Daoy (cell line): ENCODE measurements around the gene C9orf43. TPM values are rescaled to one million over a fixed set of nuclear protein-coding genes. Genes with fewer than 3 reads are reported as not detected.
"Not testable (repeated sequence)": the region's sequence is repeated elsewhere in the genome, so short reads cannot be mapped to it uniquely, and the experiment has no call there.

Experiments
- DNase-seq: peaks from one replicate; pipeline ENCODE4 v3.0.0-alpha.2; 2015; ENCODE audit warnings: low read depth
- total RNA-seq: library from RNA; depleted of rRNA; stranded (reverse); fragments of >200 nt; shearing (Covaris generic); gene quantifications from 2 replicates; pipeline ENCODE4 v1.2.3, GENCODE V29; 2014

The C9orf43 gene
- total RNA-seq, 1 experiment from 2014 or later: 1.4 TPM

DNA sequence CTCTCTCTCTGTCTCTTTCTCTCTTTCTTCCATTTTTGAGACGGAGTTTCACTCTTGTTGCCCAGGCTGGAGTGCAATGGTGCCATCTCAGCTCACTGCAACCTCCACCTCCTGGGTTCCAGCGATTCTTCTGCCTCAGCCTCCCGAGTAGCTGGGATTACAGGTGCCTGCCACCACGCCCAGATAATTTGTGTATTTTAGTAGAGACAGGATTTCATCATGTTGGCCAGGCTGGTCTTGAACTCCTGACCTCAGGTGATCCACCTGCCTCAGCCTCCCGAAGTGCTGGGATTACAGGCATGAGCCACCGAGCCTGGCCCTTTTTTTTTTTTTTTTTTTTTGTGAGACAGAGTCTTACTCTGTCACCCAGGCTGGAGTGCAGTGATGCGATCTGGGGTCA lies 29.1 kb upstream of the C9orf43 start:
- not testable (repeated sequence) for DNase-seq

DNA sequence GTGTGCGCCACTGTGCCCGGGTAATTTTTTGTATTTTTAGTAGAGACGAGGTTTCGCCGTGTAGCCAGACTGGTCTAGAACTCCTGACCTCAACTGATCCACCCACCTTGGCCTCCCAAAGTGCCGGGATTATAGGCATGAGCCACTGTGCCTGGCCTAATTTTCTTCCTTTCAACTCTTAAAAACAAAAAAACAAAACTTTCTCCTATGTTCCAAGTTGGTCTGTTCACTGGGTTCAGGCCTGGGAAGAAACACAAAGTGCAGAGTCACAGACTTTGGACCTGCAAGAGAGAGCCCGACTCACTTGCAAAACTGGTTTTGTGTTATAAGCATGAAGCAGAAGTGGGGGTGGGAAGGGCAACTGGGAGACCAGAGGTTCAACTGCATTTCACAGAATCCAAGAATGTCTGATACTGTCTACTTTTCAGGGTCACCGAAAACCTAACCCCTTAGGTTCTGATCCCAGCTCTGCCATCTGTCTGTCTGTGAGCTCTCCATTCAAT lies 28.6 kb upstream of the C9orf43 start:
- no peak for DNase-seq

GRCh38 chr9:113386571-113387393 lies 23.8 kb upstream of the C9orf43 start:
- DNase-seq: no peak

DNA sequence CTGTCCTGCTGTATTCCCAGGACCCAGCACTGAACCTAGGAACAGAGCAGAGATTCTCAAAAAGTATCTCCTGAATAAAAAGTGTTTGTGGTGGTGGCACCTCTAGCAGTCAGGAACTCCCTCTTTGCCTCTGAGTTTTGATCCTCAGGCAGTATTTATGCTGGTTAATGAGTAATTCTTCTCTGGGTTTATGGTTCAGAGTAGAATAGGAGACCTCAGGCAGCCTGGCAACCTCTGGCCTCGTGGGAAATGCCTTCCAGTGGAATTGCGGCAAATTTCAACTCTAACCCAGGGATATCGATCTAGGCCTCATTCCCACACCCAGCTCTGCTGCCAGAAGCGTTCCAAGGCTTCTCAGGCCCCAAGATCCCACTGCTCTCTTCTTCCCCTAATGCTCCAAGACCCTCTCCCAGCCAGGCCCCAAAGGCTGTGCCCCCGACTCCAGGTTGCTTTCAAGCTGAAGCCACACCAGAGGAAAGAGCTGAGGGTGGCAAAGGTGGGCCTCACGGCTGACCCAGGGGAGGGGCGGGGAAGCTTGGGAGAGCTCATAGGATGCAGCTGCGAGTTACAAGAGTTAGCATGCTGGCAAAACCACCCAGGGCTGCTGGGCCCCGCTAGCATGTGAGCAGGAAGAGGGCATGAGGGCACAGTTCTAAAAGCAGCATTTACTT lies 22.9 kb upstream of the C9orf43 start:
- DNase-seq: no peak

DNA sequence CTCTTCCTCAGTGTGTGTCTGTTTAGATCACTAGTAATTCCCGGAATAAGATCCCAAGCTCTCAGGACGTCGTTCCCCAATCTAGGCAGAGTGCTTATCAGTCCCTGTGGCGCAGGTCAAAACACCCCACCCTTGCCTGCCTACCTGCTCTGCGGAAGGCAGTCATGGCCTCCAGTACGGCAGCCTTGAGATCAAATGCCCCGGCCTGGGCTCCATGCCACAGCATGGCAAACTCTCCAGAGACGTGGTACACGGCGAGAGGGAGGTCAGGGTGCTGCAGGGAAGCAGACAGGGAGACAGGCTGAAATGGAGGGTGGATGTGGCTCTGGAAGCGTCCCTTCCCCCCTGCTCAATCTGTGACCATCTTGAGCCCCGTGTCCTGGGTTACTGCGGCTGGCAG lies 21.7 kb upstream of the C9orf43 start:
- DNase-seq: no peak

DNA sequence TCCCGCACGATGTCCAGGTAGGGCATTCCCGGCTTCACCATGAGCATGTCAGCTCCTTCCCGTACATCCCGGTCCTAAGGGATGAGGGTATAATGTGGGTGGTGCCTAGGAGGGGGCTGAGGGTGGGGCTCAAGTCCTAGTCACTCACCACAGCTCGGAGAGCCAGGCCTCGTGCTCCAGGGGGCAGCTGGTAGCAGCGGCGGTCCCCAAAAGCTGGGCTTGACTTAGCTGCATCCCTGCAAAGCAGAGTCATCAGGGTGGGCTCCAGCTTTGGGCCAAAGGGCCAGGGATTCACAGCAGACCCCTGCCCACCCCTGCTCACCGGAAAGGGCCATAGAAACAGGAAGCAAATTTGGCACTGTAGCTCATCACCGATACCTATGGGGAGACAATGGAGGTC lies 21.1 kb upstream of the C9orf43 start:
- no peak for DNase-seq

- no peak for DNase-seq
These were observed 20.2 kb upstream of the C9orf43 start for GRCh38 chr9:113390192-113390960.

GRCh38 chr9:113391917-113392316 lies 18.6 kb upstream of the C9orf43 start:
- no peak for DNase-seq

DNA sequence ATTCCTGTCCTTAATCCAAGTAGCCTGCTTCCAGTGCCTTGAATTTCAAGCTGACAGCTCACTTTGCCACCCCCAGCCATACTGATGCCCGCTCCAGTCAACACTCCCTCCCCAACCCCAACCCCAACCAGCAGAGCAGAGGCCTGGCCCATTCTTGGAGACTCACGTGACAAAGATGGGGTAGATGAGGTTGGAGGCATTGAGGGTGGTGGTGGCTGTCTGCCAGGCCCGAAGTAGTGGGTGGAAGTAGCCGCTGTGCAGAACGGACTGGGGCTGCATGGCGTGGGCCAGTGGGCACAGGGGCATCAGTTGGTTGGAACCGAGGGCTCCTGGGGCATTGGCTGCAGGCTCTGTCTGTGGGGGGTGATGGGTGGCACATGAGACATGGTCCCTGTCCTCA lies 17.3 kb upstream of the C9orf43 start:
- no peak for DNase-seq

GRCh38 chr9:113395000-113395861 lies 15.3 kb upstream of the C9orf43 start:
- no peak for DNase-seq

- no peak for DNase-seq
These were observed 13.3 kb upstream of the C9orf43 start for GRCh38 chr9:113397203-113397631.

DNA sequence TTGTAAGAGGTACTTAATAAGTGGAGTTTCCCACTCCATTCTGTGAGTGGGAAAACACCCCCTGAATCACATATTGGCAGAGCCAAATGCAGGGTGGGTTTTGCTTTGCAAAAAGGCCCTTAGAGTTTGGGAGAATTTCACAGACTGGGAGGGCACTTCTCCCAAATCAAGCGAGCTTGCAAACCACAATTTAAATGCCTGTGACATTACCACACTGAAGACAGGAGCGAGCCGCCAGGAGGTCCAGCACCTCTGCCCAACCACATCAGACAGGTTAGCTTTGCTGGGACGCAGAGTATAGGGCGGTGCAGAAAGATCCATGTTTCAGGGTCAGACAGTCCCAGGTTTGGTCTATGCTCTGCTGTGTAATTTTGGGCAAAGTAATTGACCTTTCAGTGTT lies 11.8 kb upstream of the C9orf43 start:
- DNase-seq: peak; percentile 53

- DNase-seq: no peak
These were observed 10.8 kb upstream of the C9orf43 start for GRCh38 chr9:113399646-113400200.

DNA sequence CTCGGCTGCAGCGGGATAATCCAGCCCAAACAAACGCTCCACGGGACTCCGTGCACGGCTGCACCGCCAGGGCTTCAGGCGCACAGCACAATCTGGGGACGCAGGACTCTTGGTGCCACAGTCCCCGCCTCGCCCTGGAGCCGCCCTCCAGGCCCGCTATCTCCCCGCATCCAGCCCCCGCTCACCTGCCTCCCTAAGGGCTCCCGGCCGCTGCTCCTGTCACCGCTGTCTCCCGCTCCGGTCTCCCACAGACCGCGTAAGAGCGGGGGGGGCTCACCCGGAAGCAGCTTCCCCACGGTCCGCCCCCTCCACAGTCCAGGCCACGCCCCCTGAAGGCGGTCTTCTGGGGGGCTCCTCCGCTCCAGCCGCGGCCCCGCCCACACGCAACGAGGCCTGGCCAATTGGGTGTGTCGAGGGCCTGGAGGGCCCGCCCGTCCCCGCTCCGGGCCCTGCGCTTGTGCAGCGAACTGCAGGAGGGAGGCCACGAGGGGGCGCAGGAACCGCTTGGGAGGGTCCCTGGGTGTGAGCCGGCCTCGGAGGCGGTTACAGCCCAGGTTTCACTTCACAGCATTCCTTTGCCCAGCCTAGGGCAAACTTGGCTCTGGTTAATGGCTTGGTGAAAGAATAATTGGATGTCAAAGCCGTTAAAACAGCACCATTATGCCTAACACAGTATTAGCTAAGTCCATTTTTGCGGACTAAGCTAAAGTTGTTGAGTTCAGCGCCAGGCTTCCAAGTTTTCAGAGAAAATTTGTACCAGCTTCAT lies 9.3 kb upstream of the C9orf43 start, which contains the start of gene ALAD:
Gene ALAD (minus strand): TSS at position 258 of the 766 bp plus-strand sequence. CDS start 7,725 bp downstream, outside the sequence.
- DNase-seq: peak; percentile 100

DNA sequence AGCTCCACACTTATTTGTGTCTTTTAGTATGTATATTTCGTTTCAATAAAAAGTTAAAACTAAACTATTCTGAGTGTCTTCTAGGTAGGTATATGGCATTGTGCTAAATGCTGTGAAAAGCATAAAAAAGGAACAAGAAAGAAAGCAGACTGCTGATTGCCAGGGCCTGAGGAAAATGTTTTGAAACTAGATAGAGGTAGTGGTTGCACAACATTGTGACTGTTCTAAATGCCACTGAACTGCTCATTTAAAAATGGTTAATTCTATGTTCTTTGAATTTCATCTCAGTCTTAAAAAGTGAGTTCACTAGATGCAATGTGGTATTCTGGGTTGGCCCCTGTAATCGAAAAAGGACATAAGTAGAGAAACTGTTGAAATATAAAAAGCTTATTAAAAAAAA lies 6.9 kb upstream of the C9orf43 start:
- DNase-seq: no peak

GRCh38 chr9:113406353-113406752 lies 4.2 kb upstream of the C9orf43 start:
- DNase-seq: not testable (repeated sequence)

- DNase-seq: peak; percentile 69
These were observed 3.6 kb upstream of the C9orf43 start for GRCh38 chr9:113406873-113407511.

DNA sequence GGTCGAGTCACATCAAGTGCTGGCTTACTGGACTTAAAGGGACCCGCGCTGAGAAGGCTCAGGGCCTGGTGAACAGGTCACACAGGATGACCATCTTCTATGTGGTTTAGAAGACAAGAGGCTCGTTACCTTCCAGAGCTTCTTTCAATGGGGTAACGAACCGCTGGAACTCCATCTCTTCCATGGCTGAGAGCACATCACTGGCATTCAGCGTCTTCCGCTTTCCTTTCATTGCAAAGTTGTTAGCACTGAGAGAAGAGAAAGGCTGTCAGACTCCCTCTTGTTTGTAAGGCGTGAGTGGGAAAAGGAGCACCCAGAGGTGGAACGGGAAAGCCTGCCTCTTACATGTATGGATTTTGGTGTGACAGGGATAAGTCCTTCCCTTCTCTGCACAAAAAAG lies 1.1 kb upstream of the C9orf43 start:
- DNase-seq: no peak

- no peak for DNase-seq
These were observed 702 bp upstream of the C9orf43 start for GRCh38 chr9:113409883-113410206.
